GM19397 (cell line): ENCODE results near the gene RAPGEF6.
"Not testable (repeated sequence)": the region's sequence is repeated elsewhere in the genome, so short reads cannot be mapped to it uniquely, and the experiment has no call there.

ENCODE experiments used
- ATAC-seq: cut with Tn5 transposase; IDR thresholded peaks from one replicate; pipeline ENCODE4 v1.9.1; 2021; ENCODE audit warnings: mild to moderate bottlenecking, moderate library complexity; ENCODE audit not compliant: unreplicated experiment

RAPGEF6 gene

GRCh38 chr5:131436081-131436480 lies 198.9 kb downstream of the RAPGEF6 start:
- ATAC-seq: no peak

- ATAC-seq: no peak
Observed at GRCh38 chr5:131433109-131433508, 201.9 kb downstream of the RAPGEF6 start.

GRCh38 chr5:131431794-131432193 lies 203.2 kb downstream of the RAPGEF6 start:
- ATAC-seq: no peak

- ATAC-seq: no peak
Observed at GRCh38 chr5:131430794-131431193, 204.2 kb downstream of the RAPGEF6 start.

- no peak for ATAC-seq
Observed at GRCh38 chr5:131426011-131426410, 209.0 kb downstream of the RAPGEF6 start.

GRCh38 chr5:131423056-131423455 lies 212.0 kb downstream of the RAPGEF6 start:
- no peak for ATAC-seq

- no peak for ATAC-seq
Observed at GRCh38 chr5:131419877-131420276, 215.2 kb downstream of the RAPGEF6 start.

GRCh38 chr5:131418846-131419245 lies 216.2 kb downstream of the RAPGEF6 start:
- ATAC-seq: no peak

GRCh38 chr5:131417240-131417869 lies 217.7 kb downstream of the RAPGEF6 start:
- peak; percentile 26 for ATAC-seq

GRCh38 chr5:131416729-131417128 lies 218.3 kb downstream of the RAPGEF6 start:
- ATAC-seq: peak; percentile 70

- ATAC-seq: peak; percentile 78
Observed at GRCh38 chr5:131413605-131414559, 221.1 kb downstream of the RAPGEF6 start.

- ATAC-seq: no peak
Observed at GRCh38 chr5:131406975-131407638, 227.9 kb downstream of the RAPGEF6 start.

GRCh38 chr5:131406076-131406475 lies 229.0 kb downstream of the RAPGEF6 start:
- no peak for ATAC-seq

GRCh38 chr5:131405674-131406073 lies 229.4 kb downstream of the RAPGEF6 start:
- no peak for ATAC-seq

- no peak for ATAC-seq
Observed at GRCh38 chr5:131400585-131400984, 234.4 kb downstream of the RAPGEF6 start.

GRCh38 chr5:131399007-131399406 lies 236.0 kb downstream of the RAPGEF6 start:
- ATAC-seq: not testable (repeated sequence)

- no peak for ATAC-seq
Observed at GRCh38 chr5:131396630-131397273, 238.3 kb downstream of the RAPGEF6 start.

- ATAC-seq: peak; percentile 61
Observed at GRCh38 chr5:131396015-131396414, 239.0 kb downstream of the RAPGEF6 start.

- ATAC-seq: peak; percentile 72
Observed at GRCh38 chr5:131394128-131394527, 240.9 kb downstream of the RAPGEF6 start.

- no peak for ATAC-seq
Observed at GRCh38 chr5:131393498-131393968, 241.5 kb downstream of the RAPGEF6 start.
